Measurements from ENCODE around the gene ITGB2.

DNA sequence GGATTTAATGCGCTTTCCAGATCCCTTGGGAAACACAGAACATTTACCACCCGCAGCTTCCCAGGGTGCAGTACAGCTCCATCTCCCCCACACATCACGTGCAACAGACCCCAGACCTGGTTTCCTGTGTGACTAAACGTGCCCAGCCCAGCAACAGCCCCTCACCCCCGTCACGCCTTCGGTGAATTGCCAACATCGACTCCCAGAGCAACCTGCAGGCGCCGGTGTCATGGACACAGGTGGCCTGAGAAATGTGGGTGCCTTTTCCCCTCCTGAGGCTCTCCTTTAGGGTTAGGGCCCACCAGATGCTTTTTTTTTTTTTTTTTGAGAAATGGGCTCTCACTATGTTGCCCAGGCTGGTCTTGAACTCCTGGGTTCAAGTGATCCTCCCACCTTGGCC, 78.6 kb downstream of the ITGB2 start:
- TF ChIP-seq TAF1 (IDR thresholded peaks at IDR 0.05; ENCODE audit: low read depth) (no peak), CEBPB (IDR thresholded peaks at IDR 0.05) (no peak), EP300 (IDR thresholded peaks at IDR 0.05; ENCODE audit: borderline replicate concordance) (no peak), RAD21 (IDR thresholded peaks at IDR 0.05; ENCODE audit: low read depth) (no peak), YY1 (IDR thresholded peaks at IDR 0.05; ENCODE audit: low read depth) (no peak), ZBTB7A (IDR thresholded peaks at IDR 0.05; ENCODE audit: low read depth) (no peak), REST (IDR thresholded peaks at IDR 0.05; ENCODE audit: low read depth) (no peak)
- TF ChIP-seq, protein P1, sequence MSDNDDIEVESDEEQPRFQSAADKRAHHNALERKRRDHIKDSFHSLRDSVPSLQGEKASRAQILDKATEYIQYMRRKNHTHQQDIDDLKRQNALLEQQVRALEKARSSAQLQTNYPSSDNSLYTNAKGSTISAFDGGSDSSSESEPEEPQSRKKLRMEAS (IDR thresholded peaks at IDR 0.05) = no peak

Measured in Ishikawa (cell line).